HepG2 (cell line): ENCODE data around the gene TTLL11.

Source experiments
- HCFC1 ChIP-seq: fragments of 150-350 bp; IDR thresholded peaks from 2 replicates; pipeline ENCODE4 v1.6.1; 2014; ENCODE audit warnings: low read depth, low read length
- MYC ChIP-seq: sonication (generic); formaldehyde crosslinking; IDR thresholded peaks from 2 replicates; pipeline ENCODE4 v1.9.0; 2021; ENCODE audit warnings: missing genetic modification reagents, borderline replicate concordance
- NONO ChIP-seq, 2 experiments: fragments of 450-650 bp in 1 of 2; sonication (generic) in 1 of 2; formaldehyde crosslinking in 1 of 2; IDR thresholded peaks in 1 of 2; conservative IDR thresholded peaks in 1 of 2; 2 replicates each; pipeline versions ENCODE4 v1.6.1 to v1.8.0; 2017 to 2022; ENCODE audit warnings: mild to moderate bottlenecking in 1 of 2, missing genetic modification reagents in 1 of 2, moderate library complexity in 1 of 2
- SMC3 ChIP-seq: IDR thresholded peaks from 2 replicates; pipeline ENCODE4 v1.6.1; 2011; ENCODE audit warnings: low read length, improper control_type of control experiment
- SNAI1 ChIP-seq: sonication (generic); formaldehyde crosslinking; IDR thresholded peaks from 2 replicates; pipeline ENCODE4 v1.5.0; 2020; ENCODE audit warnings: mild to moderate bottlenecking, missing genetic modification reagents, borderline replicate concordance
- TBP ChIP-seq: sonication (generic); formaldehyde crosslinking; IDR thresholded peaks from 2 replicates; pipeline ENCODE4 v1.5.0; 2020; ENCODE audit warnings: missing genetic modification reagents
- TCF12 ChIP-seq, 2 experiments: fragments of 450-650 bp in 1 of 2; sonication (generic) in 1 of 2; formaldehyde crosslinking in 1 of 2; IDR thresholded peaks; 2 replicates each; pipeline versions ENCODE4 v1.6.1 to v1.8.0; 2017 to 2022; ENCODE audit warnings: antibody characterized with exemption in 1 of 2, mild to moderate bottlenecking in 1 of 2, missing genetic modification reagents in 1 of 2, moderate library complexity in 1 of 2
- ZFP36 ChIP-seq: fragments of 150-350 bp; IDR thresholded peaks from 2 replicates; pipeline ENCODE4 v1.6.1; 2018; ENCODE audit warnings: borderline replicate concordance, low read length, low read depth; ENCODE audit not compliant: partially characterized antibody
- ZFP62 ChIP-seq: sonication (generic); formaldehyde crosslinking; IDR thresholded peaks from 2 replicates; pipeline ENCODE4 v1.4.0; 2020; ENCODE audit warnings: missing genetic modification reagents
- ZNF672 ChIP-seq: sonication (generic); formaldehyde crosslinking; IDR thresholded peaks from 2 replicates; pipeline ENCODE4 v1.8.1; 2022; ENCODE audit warnings: missing genetic modification reagents
- ZSCAN25 ChIP-seq: sonication (generic); formaldehyde crosslinking; IDR thresholded peaks from 2 replicates; pipeline ENCODE4 v1.8.0; 2022; ENCODE audit warnings: mild to moderate bottlenecking, missing genetic modification reagents
- TF ChIP-seq, protein P1 (sequence below): sonication (generic); formaldehyde crosslinking; IDR thresholded peaks from 2 replicates; pipeline ENCODE4 v1.4.0; 2020; ENCODE audit warnings: missing genetic modification reagents

- TF ChIP-seq ZFP62 (CRISPR knock-in tag) (no peak), ZFP36 (no peak), MYC (no peak), SNAI1 (no peak), ZNF672 (CRISPR knock-in tag) (no peak), SMC3 (no peak), HCFC1 (no peak), TBP (CRISPR knock-in tag) (no peak), ZSCAN25 (CRISPR knock-in tag) (no peak), NONO (IDR thresholded peaks at IDR 0.05) (no peak), NONO (CRISPR knock-in tag; conservative IDR thresholded peaks at IDR 0.05) (no peak), TCF12 (IDR thresholded peaks at IDR 0.05) (no peak), TCF12 (CRISPR knock-in tag; IDR thresholded peaks at IDR 0.05) (no peak)
- TF ChIP-seq, protein P1, sequence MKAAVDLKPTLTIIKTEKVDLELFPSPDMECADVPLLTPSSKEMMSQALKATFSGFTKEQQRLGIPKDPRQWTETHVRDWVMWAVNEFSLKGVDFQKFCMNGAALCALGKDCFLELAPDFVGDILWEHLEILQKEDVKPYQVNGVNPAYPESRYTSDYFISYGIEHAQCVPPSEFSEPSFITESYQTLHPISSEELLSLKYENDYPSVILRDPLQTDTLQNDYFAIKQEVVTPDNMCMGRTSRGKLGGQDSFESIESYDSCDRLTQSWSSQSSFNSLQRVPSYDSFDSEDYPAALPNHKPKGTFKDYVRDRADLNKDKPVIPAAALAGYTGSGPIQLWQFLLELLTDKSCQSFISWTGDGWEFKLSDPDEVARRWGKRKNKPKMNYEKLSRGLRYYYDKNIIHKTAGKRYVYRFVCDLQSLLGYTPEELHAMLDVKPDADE (CRISPR knock-in tag) = no peak
These were observed 178.4 kb downstream of the TTLL11 start for GRCh38 chr9:121914604-121915303.
